HEK293 (cell line): Measurements from ENCODE around the gene RHBDD2.

Experiments
- ZNF311 ChIP-seq: fragments of 450-650 bp; formaldehyde crosslinking; IDR thresholded peaks from 2 replicates; pipeline ENCODE4 v1.5.1; 2017; ENCODE audit warnings: missing biosample characterization, missing genetic modification characterization, borderline replicate concordance
- TF ChIP-seq, protein P1 (sequence below): fragments of 450-650 bp; formaldehyde crosslinking; IDR thresholded peaks from 2 replicates; pipeline ENCODE4 v1.5.1; 2016; ENCODE audit warnings: missing biosample characterization, missing genetic modification characterization

DNA sequence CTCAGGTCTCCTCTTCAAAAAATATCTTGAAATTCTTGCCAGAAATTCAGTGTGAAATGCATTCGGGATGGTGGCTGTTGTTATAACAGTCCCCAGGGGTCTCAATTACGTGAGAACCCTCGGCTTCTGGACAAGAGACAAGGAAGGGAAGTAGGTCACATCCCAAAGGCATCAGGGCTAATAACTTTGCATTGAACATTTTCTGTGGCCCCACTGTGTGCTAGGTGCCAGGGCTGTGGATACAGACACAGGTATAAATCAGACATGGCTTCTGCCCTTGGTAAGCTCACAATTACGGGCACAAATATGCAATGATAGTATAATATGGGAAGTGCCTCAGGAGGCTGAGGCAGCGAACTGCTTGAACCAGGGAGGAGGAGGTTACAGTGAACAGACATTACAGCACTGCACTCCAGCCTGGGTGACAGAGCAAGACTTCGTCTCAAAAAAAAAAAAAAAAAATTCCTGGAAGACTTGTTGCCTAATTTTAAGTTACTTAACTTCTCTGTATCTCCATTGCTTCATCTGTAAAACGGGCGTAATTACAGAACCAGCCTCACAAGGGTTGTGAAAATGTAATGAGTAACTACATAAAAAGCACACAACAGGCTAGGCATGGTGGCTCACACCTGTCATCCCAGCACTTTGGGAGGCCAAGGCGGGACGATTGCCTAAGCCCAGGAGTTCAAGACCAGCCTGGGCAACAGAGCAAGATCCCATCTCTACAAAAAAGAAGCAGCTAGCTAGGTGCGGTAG lies 2.5 kb upstream of the RHBDD2 start:
- TF ChIP-seq, protein P1, sequence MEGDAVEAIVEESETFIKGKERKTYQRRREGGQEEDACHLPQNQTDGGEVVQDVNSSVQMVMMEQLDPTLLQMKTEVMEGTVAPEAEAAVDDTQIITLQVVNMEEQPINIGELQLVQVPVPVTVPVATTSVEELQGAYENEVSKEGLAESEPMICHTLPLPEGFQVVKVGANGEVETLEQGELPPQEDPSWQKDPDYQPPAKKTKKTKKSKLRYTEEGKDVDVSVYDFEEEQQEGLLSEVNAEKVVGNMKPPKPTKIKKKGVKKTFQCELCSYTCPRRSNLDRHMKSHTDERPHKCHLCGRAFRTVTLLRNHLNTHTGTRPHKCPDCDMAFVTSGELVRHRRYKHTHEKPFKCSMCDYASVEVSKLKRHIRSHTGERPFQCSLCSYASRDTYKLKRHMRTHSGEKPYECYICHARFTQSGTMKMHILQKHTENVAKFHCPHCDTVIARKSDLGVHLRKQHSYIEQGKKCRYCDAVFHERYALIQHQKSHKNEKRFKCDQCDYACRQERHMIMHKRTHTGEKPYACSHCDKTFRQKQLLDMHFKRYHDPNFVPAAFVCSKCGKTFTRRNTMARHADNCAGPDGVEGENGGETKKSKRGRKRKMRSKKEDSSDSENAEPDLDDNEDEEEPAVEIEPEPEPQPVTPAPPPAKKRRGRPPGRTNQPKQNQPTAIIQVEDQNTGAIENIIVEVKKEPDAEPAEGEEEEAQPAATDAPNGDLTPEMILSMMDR (tag by site-specific recombination): no peak
- no peak for TF ChIP-seq ZNF311 (tag by site-specific recombination)
